Hepatocyte (in vitro differentiated cells): ENCODE measurements around the gene COPS6. TPM values are rescaled to one million over a fixed set of nuclear protein-coding genes. Genes with fewer than 3 reads are reported as not detected.
A peak's percentile ranks its signal among the peaks of the same experiment; 100 is the strongest.

ENCODE experiments used
- DNase-seq: peaks from one replicate; pipeline ENCODE4 v3.0.0-alpha.2; 2016; ENCODE audit warnings: low spot score
- H2AFZ ChIP-seq: fragments of 200-600 bp; sonication (generic); 2 replicates; pipeline ENCODE4 v1.6.0; 2016; ENCODE audit warnings: antibody characterized with exemption, mild to moderate bottlenecking
- H3K27ac ChIP-seq: fragments of 200-600 bp; sonication (generic); 2 replicates; pipeline ENCODE4 v1.5.1; 2016; ENCODE audit warnings: mild to moderate bottlenecking
- H3K27me3 ChIP-seq: fragments of 200-600 bp; sonication (generic); 2 replicates; pipeline ENCODE4 v1.6.1; 2016
- H3K36me3 ChIP-seq: fragments of 200-600 bp; sonication (generic); replicated peaks from 2 replicates; pipeline ENCODE4 v1.5.1; 2016; ENCODE audit warnings: low read depth; ENCODE audit not compliant: insufficient read depth
- H3K4me1 ChIP-seq: fragments of 200-600 bp; sonication (generic); 2 replicates; pipeline ENCODE4 v1.5.1; 2016; ENCODE audit warnings: mild to moderate bottlenecking, moderate library complexity; ENCODE audit not compliant: insufficient read depth
- H3K4me2 ChIP-seq: fragments of 200-600 bp; sonication (generic); 2 replicates; pipeline ENCODE4 v1.6.0; 2016
- H3K4me3 ChIP-seq: fragments of 200-600 bp; sonication (generic); 2 replicates; pipeline ENCODE4 v1.5.1; 2016; ENCODE audit warnings: mild to moderate bottlenecking
- H3K79me2 ChIP-seq: fragments of 200-600 bp; sonication (generic); 2 replicates; pipeline ENCODE4 v1.6.0; 2017; ENCODE audit warnings: mild to moderate bottlenecking
- H3K9me2 ChIP-seq: fragments of 200-600 bp; sonication (generic); replicated peaks from 2 replicates; pipeline ENCODE4 v1.6.0; 2017; ENCODE audit warnings: mild to moderate bottlenecking; ENCODE audit not compliant: insufficient read depth
- H3K9me3 ChIP-seq: fragments of 200-600 bp; sonication (generic); 2 replicates; pipeline ENCODE4 v1.5.1; 2016; ENCODE audit warnings: low read depth, mild to moderate bottlenecking
- H4K20me1 ChIP-seq: fragments of 200-600 bp; sonication (generic); 2 replicates; pipeline ENCODE4 v1.6.0; 2016; ENCODE audit warnings: mild to moderate bottlenecking; ENCODE audit not compliant: insufficient read depth, poor library complexity, severe bottlenecking
- EZH2 ChIP-seq: fragments of 200-600 bp; sonication (generic); IDR thresholded peaks from 2 replicates; pipeline ENCODE4 v1.6.1; 2016; ENCODE audit warnings: antibody characterized with exemption, mild to moderate bottlenecking, borderline replicate concordance
- EZH2phosphoT487 ChIP-seq: fragments of 200-600 bp; sonication (generic); IDR thresholded peaks from one replicate; pipeline ENCODE4 v1.6.1; 2018; ENCODE audit warnings: antibody characterized with exemption, mild to moderate bottlenecking, low read depth, moderate library complexity; ENCODE audit not compliant: unreplicated experiment, severe bottlenecking
- WGBS: methylation state at CpG from one replicate; pipeline ENCODE4 v1.1.6; 2016; ENCODE audit warnings: low lambda C conversion rate; ENCODE audit errors: missing lambda C conversion rate; 5-methylcytosine and 5-hydroxymethylcytosine counted together
- polyA plus RNA-seq: library from polyadenylated mRNA; unstranded; fragments of >200 nt; fragmentation: Nextera tagmentation; extraction: Ambion mirVana; gene quantifications from 2 replicates; pipeline ENCODE4 v1.2.1, GENCODE V29; 2016
- total RNA-seq: library from RNA; depleted of rRNA; stranded (reverse); fragments of >200 nt; gene quantifications from 2 replicates; pipeline ENCODE4 v1.2.3, GENCODE V29; 2014
- TF ChIP-seq, protein P1 (sequence below): fragments of 200-600 bp; sonication (generic); IDR thresholded peaks from 2 replicates; pipeline ENCODE4 v1.5.1; 2016; ENCODE audit warnings: antibody characterized with exemption, mild to moderate bottlenecking; ENCODE audit not compliant: poor library complexity

COPS6 gene
- total and polyA plus RNA-seq, 2 experiments from 2014 or later, result 41.9 to 163 TPM

DNA sequence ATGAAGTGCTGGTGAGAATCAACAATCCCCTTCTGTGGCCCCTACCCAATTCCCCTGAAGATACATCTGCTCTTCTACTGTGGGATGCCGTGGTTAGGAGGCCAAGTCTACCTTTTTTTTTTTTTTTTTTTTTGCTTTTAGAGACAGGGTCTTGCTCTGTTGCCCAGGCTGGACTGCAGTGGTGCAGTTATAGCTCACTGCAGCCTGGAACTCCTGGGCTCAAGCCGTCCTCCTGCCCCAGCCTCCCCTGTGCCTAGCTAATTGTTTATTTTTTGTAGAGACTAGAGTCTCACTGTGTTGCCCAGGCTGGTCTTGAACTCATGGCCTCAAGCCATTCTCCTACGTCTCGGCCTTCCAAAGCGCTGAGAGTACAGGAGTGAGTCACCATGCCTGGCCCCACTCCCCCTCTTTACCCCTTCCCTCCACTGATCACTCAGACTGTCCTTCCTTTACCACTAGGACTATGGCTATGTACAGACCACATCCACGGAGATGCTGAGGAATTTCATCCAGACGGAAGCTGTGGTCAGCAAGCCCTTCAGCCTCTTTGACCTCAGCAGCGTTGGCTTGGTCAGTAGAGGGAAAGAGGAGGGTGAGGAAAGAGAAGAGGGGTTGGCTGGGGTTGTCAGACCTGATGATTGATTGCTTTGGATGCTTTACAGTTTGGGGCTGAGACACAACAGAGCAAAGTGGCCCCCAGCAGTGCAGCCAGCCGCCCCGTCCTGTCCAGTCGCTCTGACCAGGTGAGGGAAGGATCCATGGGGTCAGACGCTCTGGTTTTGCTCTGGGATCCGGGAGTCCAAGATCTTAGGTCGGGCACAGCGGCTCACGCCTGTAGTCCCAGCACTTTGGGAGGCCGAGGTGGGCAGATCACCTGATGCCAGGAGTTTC is 14.4 kb downstream of the COPS6 start:
- peak overlapping the region; percentile 73 for H3K4me2 ChIP-seq
- DNase-seq, result no peak
- H3K27ac ChIP-seq, result no peak overlapping the region
- H3K36me3 ChIP-seq, result no peaks in the 10 kb centered on the region
- no peaks in the 10 kb centered on the region for H3K9me3 ChIP-seq
- no peaks in the 10 kb centered on the region for H4K20me1 ChIP-seq
- H3K4me1 ChIP-seq, result peaks cover 10% of the 10 kb centered on the region
- peaks cover 30% of the 10 kb centered on the region for H3K79me2 ChIP-seq
- WGBS, result 90% methylated on average over 17 of the region's 17 CpGs
- H2AFZ ChIP-seq, result no peak overlapping the region
- TF ChIP-seq, protein P1, sequence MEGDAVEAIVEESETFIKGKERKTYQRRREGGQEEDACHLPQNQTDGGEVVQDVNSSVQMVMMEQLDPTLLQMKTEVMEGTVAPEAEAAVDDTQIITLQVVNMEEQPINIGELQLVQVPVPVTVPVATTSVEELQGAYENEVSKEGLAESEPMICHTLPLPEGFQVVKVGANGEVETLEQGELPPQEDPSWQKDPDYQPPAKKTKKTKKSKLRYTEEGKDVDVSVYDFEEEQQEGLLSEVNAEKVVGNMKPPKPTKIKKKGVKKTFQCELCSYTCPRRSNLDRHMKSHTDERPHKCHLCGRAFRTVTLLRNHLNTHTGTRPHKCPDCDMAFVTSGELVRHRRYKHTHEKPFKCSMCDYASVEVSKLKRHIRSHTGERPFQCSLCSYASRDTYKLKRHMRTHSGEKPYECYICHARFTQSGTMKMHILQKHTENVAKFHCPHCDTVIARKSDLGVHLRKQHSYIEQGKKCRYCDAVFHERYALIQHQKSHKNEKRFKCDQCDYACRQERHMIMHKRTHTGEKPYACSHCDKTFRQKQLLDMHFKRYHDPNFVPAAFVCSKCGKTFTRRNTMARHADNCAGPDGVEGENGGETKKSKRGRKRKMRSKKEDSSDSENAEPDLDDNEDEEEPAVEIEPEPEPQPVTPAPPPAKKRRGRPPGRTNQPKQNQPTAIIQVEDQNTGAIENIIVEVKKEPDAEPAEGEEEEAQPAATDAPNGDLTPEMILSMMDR, result no peak
- no peak for TF ChIP-seq EZH2phosphoT487
- TF ChIP-seq EZH2, result no peak
- H3K4me3 ChIP-seq, result no peak overlapping the region
- no peaks in the 10 kb centered on the region for H3K27me3 ChIP-seq
- H3K9me2 ChIP-seq, result no peaks in the 10 kb centered on the region

DNA sequence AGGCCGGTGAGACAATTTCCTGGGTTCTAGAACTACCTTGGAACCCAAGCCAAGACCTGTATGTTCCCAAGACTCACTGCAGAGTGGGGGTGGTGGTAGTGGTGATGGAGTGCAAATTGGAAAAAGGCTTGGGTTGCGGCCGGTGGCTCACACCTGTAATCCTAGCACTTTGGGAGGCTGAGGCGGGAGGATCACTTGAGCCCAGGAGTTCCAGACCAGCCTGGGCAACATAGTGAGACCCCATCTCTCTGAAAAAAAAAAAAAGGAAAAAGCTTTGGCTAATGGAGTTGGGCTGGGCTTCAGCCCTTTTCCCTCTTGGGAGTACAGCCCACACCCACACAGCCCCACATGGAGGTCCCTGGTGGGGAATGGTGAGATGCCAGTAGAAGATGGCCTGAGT is 16.8 kb downstream of the COPS6 start:
- WGBS, result 88% methylated on average over 4 of the region's 4 CpGs
- Histone ChIP-seq H2AFZ (no peak overlapping the region), H4K20me1 (no peaks in the 10 kb centered on the region), H3K4me3 (no peak overlapping the region), H3K79me2 (peaks cover 9% of the 10 kb centered on the region), H3K9me2 (no peaks in the 10 kb centered on the region), H3K9me3 (no peaks in the 10 kb centered on the region), H3K4me2 (no peak overlapping the region), H3K27ac (no peak overlapping the region), H3K36me3 (no peaks in the 10 kb centered on the region), H3K27me3 (no peaks in the 10 kb centered on the region), H3K4me1 (no peaks in the 10 kb centered on the region)
- DNase-seq, result no peak
- no peak for TF ChIP-seq EZH2phosphoT487
- TF ChIP-seq, protein P1, result no peak
- TF ChIP-seq EZH2, result no peak

DNA sequence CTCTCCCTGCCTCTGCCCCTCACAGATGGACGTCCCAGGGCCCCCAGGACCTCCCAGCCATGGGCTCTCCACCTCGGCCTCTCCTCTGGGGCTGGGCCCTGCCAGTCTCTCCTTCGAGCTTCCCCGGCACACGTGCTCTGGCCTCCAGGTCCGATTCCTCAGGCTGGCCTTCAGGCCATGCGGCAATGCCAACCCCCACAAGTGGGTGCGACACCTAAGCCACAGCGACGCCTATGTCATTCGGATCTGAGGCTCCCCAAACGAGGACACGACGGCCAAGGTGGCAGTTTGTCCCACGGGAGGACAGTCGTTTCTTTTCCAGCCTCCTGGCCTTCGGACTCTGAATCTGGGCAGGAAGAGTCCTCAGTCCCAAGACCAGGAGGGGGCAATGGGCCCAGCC is 17.9 kb downstream of the COPS6 start:
- no peaks in the 10 kb centered on the region for H3K36me3 ChIP-seq
- no peaks in the 10 kb centered on the region for H4K20me1 ChIP-seq
- no peak overlapping the region for H3K4me2 ChIP-seq
- no peak for DNase-seq
- no peaks in the 10 kb centered on the region for H3K9me3 ChIP-seq
- no peak overlapping the region for H3K4me3 ChIP-seq
- TF ChIP-seq EZH2 (no peak), EZH2phosphoT487 (no peak)
- TF ChIP-seq, protein P1, result no peak
- no peaks in the 10 kb centered on the region for H3K9me2 ChIP-seq
- H3K27me3 ChIP-seq, result no peaks in the 10 kb centered on the region
- H2AFZ ChIP-seq, result no peak overlapping the region
- no peaks in the 10 kb centered on the region for H3K4me1 ChIP-seq
- WGBS, result 94% methylated on average over 15 of the region's 17 CpGs
- no peak overlapping the region for H3K27ac ChIP-seq
- peaks cover 9% of the 10 kb centered on the region for H3K79me2 ChIP-seq
